ENCODE data around the gene AKT3. TPM values are rescaled to one million over a fixed set of nuclear protein-coding genes. Genes with fewer than 3 reads are reported as not detected.
"Not testable (repeated sequence)": the region's sequence is repeated elsewhere in the genome, so short reads cannot be mapped to it uniquely, and the experiment has no call there.

Gene AKT3
- polyA plus RNA-seq, 2 of the 4 experiments (the other 2 are of a cell fraction) = 18.4 to 43.5 TPM

DNA sequence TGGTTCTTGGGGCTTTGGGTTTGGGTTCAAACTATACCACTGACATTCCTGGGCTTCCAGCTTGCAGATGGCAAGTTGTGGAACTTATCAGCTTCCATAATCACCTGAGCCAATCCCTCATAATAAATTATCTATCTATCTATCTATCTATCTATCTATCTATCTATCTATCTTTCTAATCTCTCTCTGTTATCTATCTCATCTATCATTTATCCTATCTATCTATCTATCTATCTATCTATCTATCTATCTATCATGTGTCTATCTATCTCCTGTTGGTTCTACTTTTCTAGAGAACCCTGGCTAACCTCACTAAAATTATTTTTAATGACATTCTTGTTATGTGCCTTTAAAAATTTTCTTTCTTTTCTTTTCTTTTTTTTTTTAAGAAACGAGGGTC lies 35.8 kb upstream of the AKT3 start:
- ChIA-PET CTCF (interaction anchor here (0.6 kb wide), 1 partner anchor 47 kb away, joined by 3 read pairs; no protein-coding TSS in a partner anchor), POLR2A (no interaction called here)

DNA sequence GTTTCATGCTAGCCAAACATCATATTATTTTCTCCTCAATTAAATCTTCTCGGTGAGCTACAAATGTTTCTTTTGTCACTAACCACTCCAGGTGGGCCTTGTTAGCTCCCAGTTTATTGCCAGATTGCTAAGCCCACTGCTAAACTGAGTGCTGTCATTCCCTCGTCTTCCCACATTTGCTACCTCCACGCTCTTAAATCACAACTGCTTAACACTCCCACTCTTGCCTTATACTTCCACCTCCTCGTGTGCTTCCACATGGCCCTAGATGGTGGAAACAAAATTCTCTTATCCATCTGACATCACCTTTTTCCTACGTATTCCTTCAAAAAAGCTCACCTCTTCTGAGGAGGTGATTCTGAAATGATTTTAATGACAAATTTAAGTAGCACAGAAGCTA lies 34.6 kb upstream of the AKT3 start:
- Histone ChIP-seq H3K9me3 (no peaks in the 10 kb centered on the region), H3K4me3 (no peak overlapping the region), H3K4me2 (no peak overlapping the region), H3K4me1 (no peaks in the 10 kb centered on the region), H3K27ac (no peak overlapping the region)
- TF ChIP-seq PHF8 (IDR thresholded peaks at IDR 0.05; ENCODE audit: borderline replicate concordance, low read depth) = no peak
- 78% methylated on average over 5 of the region's 5 CpGs for WGBS (ENCODE audit: missing lambda C conversion rate)
- no peak for ATAC-seq
- POLR2A ChIA-PET = no interaction called here
- DNase-seq (ENCODE audit: low read depth in 1 of 2, low spot score in 1 of 2) = no peak
- CTCF ChIA-PET = interaction anchor here (1.2 kb wide), 1 partner anchor 12 kb away, joined by 3 read pairs; no protein-coding TSS in a partner anchor
- no peak for FAIRE-seq

More for the DNA sequence above, 35.8 kb upstream of the AKT3 start:
- no peak for DNase-seq (ENCODE audit: low read depth in 1 of 2, low spot score in 1 of 2)
- Histone ChIP-seq H3K4me2 (no peak overlapping the region), H3K4me3 (no peak overlapping the region), H3K9me3 (no peaks in the 10 kb centered on the region), H3K27ac (no peak overlapping the region), H3K4me1 (peaks cover 8% of the 10 kb centered on the region)
- 7% methylated on average over 1 of the region's 1 CpG for WGBS (ENCODE audit: missing lambda C conversion rate)
- no peak for FAIRE-seq
- TF ChIP-seq CHD4 (IDR thresholded peaks at IDR 0.05; ENCODE audit: borderline replicate concordance) = no peak
- no peak for ATAC-seq

DNA sequence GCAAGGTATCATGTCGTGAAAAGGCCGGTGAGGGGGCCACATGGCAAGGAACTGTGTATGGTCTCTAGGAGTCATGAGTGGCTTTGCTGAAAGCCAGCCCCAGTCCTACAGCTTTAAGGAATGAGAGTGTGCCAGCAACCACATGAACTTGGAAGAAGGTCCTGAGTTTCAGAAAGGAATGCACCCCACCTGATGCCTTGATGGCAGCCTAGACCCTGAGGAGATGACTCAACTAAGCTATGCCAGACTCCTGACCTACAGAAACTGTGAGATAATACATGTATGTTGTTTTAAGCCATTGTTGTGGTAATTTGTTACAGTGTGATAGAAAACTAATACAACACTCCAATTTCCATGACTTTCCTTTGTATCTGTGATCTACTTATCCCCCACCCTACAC lies 33.5 kb upstream of the AKT3 start:
- TF ChIP-seq KDM5A (IDR thresholded peaks at IDR 0.05) (no peak), KDM1A (IDR thresholded peaks at IDR 0.05; ENCODE audit: low read depth) (no peak), NFE2L2 (conservative IDR thresholded peaks at IDR 0.05; ENCODE audit: low read length) (no peak), EHMT2 (IDR thresholded peaks at IDR 0.05; ENCODE audit: low read depth) (no peak), MYC (IDR thresholded peaks at IDR 0.05; ENCODE audit: borderline replicate concordance, low read length) (no peak), ESRRA (IDR thresholded peaks at IDR 0.05; ENCODE audit: borderline replicate concordance, low read length) (no peak), TP53 (CRISPR knock-in tag; IDR thresholded peaks at IDR 0.05) (no peak), FOSL2 (IDR thresholded peaks at IDR 0.05) (no peak), FOSL2 (CRISPR knock-in tag; IDR thresholded peaks at IDR 0.05) (no peak), TFCP2L1 (CRISPR knock-in tag; IDR thresholded peaks at IDR 0.05) (no peak)
- TF ChIP-seq, protein P1, sequence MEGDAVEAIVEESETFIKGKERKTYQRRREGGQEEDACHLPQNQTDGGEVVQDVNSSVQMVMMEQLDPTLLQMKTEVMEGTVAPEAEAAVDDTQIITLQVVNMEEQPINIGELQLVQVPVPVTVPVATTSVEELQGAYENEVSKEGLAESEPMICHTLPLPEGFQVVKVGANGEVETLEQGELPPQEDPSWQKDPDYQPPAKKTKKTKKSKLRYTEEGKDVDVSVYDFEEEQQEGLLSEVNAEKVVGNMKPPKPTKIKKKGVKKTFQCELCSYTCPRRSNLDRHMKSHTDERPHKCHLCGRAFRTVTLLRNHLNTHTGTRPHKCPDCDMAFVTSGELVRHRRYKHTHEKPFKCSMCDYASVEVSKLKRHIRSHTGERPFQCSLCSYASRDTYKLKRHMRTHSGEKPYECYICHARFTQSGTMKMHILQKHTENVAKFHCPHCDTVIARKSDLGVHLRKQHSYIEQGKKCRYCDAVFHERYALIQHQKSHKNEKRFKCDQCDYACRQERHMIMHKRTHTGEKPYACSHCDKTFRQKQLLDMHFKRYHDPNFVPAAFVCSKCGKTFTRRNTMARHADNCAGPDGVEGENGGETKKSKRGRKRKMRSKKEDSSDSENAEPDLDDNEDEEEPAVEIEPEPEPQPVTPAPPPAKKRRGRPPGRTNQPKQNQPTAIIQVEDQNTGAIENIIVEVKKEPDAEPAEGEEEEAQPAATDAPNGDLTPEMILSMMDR (IDR thresholded peaks at IDR 0.05) = no peak
- TF ChIP-seq, protein P2, sequence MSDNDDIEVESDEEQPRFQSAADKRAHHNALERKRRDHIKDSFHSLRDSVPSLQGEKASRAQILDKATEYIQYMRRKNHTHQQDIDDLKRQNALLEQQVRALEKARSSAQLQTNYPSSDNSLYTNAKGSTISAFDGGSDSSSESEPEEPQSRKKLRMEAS (IDR thresholded peaks at IDR 0.05) = no peak
- TF ChIP-seq, protein P3, sequence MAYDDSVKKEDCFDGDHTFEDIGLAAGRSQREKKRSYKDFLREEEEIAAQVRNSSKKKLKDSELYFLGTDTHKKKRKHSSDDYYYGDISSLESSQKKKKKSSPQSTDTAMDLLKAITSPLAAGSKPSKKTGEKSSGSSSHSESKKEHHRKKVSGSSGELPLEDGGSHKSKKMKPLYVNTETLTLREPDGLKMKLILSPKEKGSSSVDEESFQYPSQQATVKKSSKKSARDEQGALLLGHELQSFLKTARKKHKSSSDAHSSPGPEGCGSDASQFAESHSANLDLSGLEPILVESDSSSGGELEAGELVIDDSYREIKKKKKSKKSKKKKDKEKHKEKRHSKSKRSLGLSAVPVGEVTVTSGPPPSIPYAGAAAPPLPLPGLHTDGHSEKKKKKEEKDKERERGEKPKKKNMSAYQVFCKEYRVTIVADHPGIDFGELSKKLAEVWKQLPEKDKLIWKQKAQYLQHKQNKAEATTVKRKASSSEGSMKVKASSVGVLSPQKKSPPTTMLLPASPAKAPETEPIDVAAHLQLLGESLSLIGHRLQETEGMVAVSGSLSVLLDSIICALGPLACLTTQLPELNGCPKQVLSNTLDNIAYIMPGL (CRISPR knock-in tag; IDR thresholded peaks at IDR 0.05; ENCODE audit: borderline replicate concordance) = no peak
- POLR2A ChIA-PET = no interaction called here
- Histone ChIP-seq H3K27ac (no peak overlapping the region; a peak in 1 of 6 replicates), H3K4me2 (no peak overlapping the region), H3K9me3 (no peaks in the 10 kb centered on the region), H3K4me3 (no peak overlapping the region), H3K4me1 (no peaks in the 10 kb centered on the region)
- no peak for FAIRE-seq
- ATAC-seq = no peak
- 90% methylated on average over 2 of the region's 2 CpGs for WGBS (ENCODE audit: missing lambda C conversion rate)
- DNase-seq (ENCODE audit: low read depth in 1 of 2, low spot score in 1 of 2) = no peak
- CTCF ChIA-PET = no interaction called here

DNA sequence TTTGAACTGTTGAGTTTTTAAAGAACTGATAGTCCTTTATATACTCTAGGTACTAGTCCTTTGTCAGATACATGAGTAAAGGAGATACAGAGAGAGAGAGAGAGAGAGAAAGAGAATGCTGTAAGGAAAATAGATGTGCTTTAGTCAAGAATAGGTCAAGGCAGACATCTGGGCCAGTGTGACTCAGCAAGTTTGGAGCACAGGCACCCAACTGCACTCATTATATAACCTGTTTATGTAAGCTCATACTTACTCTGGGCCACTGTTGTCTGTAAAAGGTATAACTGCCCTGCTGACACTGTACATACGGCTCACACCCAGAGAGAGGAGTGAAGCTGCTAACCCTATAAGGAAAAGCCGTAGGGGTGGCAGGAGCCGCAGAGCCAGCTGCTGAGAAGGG lies 32.2 kb upstream of the AKT3 start:
- Histone ChIP-seq H3K4me1 (no peaks in the 10 kb centered on the region), H3K4me2 (no peak overlapping the region), H3K4me3 (no peak overlapping the region), H3K27ac (peak overlapping the region; percentile 50 to 74), H3K9me3 (no peaks in the 10 kb centered on the region)
- ChIA-PET CTCF (interaction anchor here (0.8 kb wide), 1 partner anchor 23 kb away, joined by 3 read pairs; no protein-coding TSS in a partner anchor), POLR2A (no interaction called here)
- peak in 1 of 2 experiments; percentile 33 for DNase-seq (ENCODE audit: low read depth in 1 of 2, low spot score in 1 of 2)
- no peak; a peak in 1 of 6 replicates for ATAC-seq
- WGBS (ENCODE audit: missing lambda C conversion rate) = 91% methylated on average over 3 of the region's 3 CpGs
- no peak for FAIRE-seq
- peak; percentile 59; the same call in 1 of the 2 replicates for TF ChIP-seq NFE2L2 (conservative IDR thresholded peaks at IDR 0.05; ENCODE audit: low read length)
- TF ChIP-seq, protein P4, sequence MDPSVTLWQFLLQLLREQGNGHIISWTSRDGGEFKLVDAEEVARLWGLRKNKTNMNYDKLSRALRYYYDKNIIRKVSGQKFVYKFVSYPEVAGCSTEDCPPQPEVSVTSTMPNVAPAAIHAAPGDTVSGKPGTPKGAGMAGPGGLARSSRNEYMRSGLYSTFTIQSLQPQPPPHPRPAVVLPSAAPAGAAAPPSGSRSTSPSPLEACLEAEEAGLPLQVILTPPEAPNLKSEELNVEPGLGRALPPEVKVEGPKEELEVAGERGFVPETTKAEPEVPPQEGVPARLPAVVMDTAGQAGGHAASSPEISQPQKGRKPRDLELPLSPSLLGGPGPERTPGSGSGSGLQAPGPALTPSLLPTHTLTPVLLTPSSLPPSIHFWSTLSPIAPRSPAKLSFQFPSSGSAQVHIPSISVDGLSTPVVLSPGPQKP (IDR thresholded peaks at IDR 0.05; ENCODE audit: low read depth, low read length) = no peak
- no peak for TF ChIP-seq KDM5A (IDR thresholded peaks at IDR 0.05)
- TF ChIP-seq MAFK (IDR thresholded peaks at IDR 0.05; ENCODE audit: partially characterized antibody) = peak; percentile 77
- TF ChIP-seq, protein P5, sequence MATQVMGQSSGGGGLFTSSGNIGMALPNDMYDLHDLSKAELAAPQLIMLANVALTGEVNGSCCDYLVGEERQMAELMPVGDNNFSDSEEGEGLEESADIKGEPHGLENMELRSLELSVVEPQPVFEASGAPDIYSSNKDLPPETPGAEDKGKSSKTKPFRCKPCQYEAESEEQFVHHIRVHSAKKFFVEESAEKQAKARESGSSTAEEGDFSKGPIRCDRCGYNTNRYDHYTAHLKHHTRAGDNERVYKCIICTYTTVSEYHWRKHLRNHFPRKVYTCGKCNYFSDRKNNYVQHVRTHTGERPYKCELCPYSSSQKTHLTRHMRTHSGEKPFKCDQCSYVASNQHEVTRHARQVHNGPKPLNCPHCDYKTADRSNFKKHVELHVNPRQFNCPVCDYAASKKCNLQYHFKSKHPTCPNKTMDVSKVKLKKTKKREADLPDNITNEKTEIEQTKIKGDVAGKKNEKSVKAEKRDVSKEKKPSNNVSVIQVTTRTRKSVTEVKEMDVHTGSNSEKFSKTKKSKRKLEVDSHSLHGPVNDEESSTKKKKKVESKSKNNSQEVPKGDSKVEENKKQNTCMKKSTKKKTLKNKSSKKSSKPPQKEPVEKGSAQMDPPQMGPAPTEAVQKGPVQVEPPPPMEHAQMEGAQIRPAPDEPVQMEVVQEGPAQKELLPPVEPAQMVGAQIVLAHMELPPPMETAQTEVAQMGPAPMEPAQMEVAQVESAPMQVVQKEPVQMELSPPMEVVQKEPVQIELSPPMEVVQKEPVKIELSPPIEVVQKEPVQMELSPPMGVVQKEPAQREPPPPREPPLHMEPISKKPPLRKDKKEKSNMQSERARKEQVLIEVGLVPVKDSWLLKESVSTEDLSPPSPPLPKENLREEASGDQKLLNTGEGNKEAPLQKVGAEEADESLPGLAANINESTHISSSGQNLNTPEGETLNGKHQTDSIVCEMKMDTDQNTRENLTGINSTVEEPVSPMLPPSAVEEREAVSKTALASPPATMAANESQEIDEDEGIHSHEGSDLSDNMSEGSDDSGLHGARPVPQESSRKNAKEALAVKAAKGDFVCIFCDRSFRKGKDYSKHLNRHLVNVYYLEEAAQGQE (IDR thresholded peaks at IDR 0.05) = no peak

DNA sequence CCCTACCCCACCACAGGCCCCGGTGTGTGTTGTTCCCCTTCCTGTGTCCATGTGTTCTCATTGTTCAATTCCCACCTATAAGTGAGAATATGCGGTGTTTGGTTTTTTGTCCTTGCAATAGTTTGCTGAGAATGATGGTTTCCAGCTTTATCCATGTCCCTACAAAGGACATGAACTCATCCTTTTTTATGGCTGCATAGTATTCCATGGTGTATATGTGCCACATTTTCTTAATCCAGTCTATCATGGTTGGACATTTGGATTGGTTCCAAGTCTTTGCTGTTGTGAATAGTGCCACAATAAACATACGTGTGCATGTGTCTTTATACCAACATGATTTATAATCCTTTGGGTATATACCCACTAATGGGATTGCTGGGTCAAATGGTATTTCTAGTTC lies 27.0 kb upstream of the AKT3 start:
- DNase-seq (ENCODE audit: low read depth in 1 of 2, low spot score in 1 of 2); FAIRE-seq; POLR2A ChIA-PET; ATAC-seq; H3K27ac ChIP-seq; H3K4me2 ChIP-seq; H3K4me3 ChIP-seq; H3K4me1 ChIP-seq; CTCF ChIA-PET: not testable (repeated sequence)
- WGBS (ENCODE audit: missing lambda C conversion rate) = 45% methylated on average over 3 of the region's 3 CpGs
- peaks cover 16% of the 10 kb centered on the region; the same call in 2 of the 3 replicates for H3K9me3 ChIP-seq

Measured in A549 (cell line).